Measurements from ENCODE around the gene MAFG. TPM values are rescaled to one million over a fixed set of nuclear protein-coding genes. Genes with fewer than 3 reads are reported as not detected.
"Not testable (repeated sequence)": the region's sequence is repeated elsewhere in the genome, so short reads cannot be mapped to it uniquely, and the experiment has no call there.

MAFG gene
- polyA plus RNA-seq, 3 donors = 12.9 to 14.9 (median 13.1) TPM

DNA sequence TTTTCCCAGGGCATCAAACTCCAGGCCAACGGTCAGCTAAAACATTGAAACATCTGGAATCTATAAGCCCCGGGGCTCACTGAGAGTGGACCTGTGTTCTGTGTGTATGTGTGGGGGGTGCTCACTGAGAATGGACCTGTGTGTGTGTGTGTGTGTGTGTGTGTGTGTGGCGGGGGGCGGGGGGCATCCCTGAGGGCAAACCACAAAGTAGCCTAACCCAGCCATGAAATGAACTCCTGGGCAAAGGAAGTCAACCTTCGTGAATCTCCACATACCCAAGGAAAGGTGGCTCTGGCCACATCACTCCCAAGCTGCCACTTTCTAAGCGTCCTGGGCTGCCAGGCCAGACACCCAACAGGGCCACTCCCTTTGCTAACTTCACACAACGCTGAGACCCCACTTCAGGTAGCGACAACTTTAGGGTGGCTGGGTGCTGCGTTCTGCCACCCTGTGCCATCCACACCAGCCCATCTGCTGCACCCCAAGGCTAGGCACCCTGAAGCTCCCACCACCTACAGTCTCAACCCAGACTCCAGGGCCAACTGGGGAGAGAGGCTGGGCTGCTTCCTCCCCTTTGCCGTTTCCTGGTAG is 1.6 kb downstream of the MAFG start:
- no peak for DNase-seq

DNA sequence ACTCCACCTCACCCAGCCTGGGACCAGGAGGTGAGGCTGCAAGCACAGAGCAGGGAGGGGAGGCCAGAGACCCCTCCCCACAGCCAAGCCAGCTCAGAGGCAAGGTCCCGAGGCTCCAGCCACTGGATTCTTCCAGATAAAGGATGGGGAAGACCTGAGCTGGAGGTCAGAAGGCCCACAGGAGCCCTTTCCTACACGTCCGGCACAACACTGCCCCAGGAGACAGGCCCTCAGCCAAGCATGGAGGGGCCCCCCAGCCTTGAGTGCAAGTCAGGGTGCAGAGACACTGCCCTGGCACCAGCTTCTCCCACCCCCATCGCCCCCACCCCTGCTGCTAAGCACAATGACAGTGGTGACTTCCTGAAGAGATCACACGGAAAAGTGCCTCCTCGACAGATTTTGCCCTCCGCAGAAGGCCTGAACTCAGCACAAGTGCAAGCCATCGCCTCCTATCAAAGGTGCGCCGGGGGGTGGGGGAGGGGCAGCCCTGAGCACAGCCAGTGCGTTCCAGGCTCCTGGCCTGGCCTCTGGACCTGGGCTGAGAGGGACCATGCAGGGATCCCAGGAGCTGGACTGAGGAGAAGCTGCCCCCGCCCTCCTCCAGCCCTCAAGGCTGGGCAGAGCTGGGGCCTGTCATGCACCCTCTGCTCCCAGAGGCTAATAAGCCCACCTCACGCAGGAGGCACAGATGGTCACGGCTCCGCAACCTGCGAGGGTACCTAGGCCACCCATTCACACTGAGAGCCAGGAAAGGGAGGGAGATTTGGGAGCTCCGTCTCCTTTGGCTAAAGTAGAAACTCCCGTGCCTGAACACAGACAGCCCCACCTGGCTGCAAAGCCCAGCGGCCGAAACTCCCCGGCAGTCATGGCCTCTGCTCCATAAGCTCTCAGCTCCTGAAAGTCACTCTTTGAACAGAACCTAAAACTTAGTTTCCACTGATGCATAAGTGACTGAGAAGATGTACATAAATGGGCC is 2.7 kb downstream of the MAFG start:
- no peak for DNase-seq

DNA sequence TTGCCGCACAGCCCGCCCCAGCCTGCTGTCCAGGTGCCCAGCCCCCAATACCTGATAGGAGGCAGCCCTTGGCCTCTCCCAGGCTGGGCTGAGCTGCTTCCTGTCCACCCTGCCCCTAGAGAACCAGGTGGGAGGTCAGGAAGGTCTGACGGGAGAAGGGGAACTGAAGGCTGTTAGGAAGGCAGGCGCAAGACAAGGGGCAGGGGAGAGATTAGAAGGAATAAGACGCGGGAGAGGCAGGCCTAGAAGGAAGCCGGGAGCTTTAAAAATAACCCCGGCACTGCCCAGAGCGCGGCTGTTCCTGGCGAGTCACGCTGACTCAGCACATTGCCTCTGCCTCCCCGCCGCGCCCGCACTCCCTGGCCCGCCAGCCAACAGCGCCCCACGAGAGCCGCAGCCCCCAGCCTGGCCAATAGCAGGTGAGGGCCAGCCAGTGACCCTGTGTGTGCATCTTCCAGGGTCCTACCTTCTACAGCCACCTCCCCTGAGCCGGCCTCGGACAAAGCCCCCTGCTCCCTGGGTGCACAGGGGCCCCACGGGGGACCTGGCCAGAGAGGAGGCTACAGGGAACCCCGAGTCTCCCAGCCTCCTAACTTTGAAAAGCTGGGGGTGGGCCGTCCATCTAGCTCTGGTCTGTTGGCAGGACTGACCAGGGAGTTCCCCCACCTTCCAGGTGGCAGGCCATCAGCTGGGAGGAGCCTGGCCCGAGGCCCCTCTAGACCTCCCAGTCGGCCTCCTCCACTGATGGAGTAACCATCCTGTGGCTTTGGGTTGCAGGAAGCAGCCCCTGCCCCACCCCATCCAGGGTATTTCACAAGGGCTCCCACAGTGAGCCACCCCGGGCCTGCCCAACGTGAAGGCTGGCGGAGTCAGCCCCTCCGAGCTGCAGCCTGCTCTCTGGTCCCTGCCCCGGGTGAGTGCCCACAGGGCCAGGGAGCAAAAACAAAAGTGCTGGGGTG is 4.0 kb downstream of the MAFG start:
- DNase-seq = no peak

DNA sequence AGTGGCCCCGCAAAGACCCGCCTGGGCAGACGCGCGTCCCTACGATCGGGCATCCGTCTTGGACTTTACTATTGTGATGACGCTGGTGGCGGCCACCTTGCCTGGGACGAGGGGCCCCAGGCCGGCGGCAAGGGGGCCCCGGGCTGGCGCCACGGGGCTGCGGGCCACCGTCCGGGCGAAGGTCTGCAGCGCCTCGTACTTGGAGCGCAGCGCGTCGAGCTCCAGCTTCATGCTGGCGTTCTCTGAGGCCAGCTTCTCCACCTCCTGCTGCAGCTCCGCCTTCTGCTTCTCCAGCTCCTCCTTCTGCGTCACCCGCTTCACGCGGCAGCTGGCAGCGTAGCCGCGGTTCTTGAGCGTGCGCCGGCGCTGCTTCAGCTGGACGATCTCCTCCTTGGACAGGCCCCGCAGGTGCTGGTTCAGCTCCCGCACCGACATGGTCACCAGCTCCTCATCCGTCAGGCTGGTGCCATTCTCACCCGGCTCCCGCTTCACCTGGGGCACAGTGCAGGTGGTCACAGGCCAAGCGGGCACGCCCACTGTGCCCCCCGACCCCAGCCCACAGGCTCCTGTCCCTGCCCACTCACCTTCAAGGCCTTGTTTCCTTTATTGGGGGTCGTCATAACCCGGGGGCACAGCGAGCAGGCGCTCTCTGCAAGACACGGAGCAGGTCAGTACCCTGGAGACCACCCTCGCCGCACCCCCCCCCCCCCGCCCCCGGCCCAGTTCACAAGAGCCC is 4.8 kb downstream of the MAFG start:
- DNase-seq = no peak

DNA sequence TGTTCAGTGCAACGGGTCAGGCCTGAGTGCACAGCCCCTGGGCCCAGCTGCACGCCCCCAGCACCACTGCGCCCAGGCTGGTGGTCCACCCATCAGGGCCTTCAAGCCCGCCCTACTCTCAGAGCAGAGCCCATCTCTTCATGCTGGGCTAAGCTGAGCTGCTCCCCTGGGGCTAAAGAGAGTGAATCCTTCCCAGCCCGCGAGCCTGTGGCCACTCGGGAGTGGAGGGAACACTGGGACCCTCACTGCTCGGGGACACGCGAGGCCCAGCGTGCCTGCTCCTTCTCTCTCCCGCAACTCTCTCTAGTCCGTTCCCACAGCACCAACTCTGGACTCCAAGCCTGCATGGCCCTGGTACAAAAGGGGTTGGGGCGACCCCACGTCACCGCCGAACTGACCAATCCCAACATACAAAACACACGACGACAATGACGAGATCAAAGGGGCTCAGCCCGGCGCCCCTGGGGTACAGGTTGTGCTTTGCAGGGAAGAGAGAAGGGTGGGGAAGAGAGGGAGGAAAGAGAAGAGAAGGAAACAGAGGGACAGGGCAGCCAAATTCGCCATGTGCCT is 5.5 kb downstream of the MAFG start:
- no peak for DNase-seq

DNA sequence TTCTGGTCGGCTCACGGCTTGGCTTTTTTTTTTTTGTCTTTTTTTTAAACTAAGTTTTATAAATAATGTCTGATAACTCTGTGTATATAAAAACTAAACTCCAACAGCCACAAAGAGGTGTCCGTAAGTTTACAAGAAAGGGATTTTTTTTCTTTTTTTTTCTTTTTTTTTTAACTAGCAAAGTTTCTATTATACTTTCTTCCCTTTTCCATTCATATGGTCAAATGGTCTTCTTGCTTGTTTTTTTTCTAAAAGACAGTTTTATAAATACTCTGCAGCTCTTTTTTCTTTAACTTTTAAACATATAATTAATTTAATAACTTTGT is 6.0 kb downstream of the MAFG start:
- DNase-seq = no peak

DNA sequence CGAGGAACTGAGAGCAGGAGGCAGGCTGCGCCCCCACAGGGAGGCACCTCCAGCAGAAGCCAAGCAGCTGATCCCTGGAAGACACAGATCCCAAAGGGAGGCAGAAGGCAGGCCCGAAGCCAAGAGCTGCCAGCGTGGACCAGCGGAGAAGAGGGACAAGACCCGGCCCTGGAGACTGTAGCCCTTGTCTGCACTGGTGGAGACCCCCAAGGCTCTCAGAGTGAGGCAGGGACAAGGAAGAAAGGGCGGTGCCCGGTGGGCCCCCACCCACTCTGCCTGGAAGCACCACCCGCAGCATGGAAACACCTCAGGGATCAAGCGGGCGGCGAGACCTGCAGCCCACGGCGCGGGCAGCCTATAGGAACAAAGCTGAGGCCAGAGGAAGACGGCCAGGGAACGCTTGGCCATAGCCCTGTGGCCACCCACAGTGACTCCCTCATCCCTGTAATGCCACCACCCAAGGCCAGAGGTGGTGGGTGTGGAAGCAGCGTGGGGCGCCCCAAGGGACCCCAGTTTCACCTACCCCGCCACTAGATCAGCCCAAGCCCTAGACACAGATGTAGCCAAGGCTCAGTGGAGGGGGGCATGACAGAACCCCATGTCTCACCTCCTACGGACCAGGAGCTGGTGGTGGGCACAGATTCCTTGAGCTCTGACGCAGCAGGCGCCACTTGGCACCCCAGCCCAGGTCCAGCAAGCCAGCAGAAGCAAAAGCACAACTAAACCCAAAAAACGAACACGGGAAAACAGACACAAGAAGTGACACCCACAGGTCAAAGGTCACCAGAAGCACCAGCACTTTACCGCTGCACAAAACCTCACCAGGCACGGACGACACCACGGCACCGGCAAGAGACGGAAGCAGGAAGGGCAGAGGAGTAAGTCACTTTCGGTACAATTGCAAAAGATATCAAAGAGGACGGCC is 6.7 kb downstream of the MAFG start:
- no peak for DNase-seq

DNA sequence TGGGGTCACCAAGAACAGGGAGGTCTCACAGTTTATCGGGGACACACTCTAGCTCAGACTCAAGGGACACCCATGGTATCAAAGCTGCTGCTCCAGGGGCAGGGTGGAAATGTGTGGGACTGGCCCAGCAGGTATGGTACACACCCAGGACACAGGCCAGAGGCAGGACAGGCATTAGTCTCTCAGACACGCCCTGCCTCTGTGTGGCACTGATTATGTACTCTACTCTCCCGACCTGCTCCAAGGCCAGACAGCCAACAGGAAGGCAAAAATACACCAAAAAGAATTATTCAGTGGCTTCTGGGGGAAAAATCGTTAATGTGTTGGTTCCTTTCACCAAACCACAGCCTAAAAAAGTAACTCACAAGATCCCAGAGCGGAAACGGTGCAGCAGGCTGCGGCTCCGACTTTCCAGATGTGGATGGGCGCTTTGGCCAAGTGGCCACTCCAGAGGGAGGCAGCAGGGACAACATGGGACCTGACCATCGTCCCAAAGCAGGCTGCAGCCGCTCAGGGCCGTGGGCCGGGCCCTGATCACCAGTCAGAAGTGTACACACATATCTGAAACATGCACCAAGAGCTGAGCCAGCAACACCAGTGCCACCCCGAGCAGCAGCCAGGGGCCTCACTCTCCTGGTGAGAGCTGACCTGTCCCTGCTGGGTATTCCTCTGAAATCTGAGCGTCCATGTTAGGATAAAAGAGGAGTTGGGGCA is 8.5 kb downstream of the MAFG start:
- DNase-seq = no peak

DNA sequence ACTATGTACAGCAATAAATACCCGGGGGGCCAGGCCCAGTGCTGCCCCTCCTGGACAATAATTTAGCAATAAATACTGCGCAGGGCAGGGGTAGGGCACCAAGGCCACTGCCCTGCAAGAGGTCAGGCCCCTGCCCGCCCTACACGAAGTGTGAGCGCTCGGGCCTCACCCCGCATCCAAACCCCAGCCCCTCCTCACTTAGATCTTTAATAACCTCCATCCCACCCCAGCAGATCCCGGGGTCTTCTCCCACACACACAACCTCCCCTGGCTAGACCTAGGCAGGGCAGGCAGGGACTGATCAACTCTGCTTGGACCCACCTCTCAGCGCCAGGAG is 9.2 kb downstream of the MAFG start:
- DNase-seq = not testable (repeated sequence)

DNA sequence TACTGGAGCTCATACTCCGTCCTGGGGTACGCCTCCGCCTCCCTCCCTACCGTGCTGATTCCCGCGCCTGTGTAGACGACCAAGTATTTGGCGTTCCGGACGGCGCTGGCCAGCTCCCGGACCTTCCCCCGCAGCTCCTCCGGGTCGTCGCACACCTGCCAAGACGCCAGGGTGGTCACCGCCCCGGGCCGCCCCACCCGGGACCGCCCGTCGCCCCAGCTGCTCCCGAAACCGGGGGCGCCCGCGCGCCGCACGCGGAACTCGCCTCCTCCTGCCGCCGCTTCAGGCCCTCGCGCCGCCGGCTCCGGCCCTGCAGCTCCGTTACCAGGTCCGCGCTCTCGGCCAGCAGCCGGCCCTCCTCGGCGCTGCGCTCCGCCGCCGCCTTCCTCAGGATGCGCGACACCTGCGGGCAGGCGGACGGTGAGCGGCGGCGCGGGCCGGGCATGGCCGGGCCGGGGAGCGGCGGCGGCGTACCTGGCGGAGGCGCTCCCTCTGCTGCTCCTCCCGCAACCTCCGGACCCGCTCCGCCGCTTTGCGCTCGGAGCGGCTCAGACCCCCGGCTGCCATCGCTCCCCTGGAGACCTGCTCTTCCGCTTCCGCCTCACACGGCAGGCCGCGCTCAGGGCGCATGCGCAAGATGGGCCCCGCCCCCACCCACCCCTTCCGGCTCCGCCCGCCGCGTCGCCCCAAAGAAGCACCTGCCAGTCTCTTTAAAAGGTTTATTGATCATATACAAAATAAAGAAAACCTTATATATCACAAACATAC is 9.8 kb downstream of the MAFG start, which contains the start of gene SIRT7:
Gene SIRT7 (minus strand): TSS at position 612 of the 768 bp plus-strand sequence. CDS start 45 bp downstream, at position 567.
- peak; percentile 73 for DNase-seq

DNA sequence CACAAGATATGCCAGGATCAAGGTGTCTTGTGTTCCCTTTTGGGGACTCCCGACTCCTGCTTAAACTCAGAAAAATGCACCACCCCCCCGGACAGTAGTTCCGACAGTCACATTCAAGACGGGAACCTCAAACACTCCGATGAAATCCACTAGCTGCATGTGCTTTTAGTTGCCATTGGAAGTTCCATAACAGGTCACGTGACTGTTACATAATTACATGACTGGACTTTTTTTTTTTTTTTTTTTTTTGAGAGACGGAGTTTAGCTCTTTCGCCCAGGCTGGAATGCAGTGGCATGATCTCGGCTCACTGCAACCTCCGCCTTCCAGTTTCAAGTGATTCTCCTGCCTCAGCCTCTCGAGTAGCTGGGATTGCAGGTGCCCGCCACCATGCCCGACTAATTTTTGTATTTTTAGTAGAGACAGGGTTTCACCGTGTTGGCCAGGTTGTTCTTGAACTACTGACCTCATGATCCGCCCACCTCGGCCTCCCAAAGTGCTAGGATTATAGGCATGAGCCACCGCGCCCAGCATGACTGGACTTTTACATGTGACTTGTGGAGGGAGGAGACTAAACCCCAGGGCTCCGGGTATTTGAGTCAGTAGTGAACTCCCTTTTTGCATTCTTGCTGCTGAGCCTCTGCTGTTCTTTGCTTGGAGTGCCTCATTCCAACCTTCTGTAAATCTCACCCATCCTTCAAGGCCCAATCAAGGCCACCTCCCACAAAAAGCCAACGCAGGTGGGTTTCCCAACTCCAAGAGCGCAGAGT is 11.1 kb downstream of the MAFG start:
- DNase-seq = no peak

DNA sequence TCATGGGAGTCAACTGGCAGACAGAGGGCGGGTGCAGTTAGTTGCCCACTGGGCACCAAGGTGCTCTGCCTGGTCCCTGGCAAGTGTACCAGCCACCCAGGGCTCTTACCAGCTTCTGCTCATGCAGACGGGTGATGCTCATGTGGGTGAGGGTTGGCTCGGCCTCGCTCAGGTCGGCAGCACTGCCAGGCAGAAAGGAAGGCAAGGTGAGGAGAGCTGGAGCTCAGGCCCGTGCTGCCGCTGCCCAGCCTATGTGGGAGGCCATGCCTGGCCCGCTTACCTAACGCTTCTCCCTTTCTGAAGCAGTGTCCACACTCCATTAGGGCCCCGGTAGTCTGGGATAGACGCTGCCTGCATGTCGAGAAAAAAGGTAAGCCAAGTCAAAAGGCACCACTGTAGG is 12.2 kb downstream of the MAFG start:
- no peak for DNase-seq

DNA sequence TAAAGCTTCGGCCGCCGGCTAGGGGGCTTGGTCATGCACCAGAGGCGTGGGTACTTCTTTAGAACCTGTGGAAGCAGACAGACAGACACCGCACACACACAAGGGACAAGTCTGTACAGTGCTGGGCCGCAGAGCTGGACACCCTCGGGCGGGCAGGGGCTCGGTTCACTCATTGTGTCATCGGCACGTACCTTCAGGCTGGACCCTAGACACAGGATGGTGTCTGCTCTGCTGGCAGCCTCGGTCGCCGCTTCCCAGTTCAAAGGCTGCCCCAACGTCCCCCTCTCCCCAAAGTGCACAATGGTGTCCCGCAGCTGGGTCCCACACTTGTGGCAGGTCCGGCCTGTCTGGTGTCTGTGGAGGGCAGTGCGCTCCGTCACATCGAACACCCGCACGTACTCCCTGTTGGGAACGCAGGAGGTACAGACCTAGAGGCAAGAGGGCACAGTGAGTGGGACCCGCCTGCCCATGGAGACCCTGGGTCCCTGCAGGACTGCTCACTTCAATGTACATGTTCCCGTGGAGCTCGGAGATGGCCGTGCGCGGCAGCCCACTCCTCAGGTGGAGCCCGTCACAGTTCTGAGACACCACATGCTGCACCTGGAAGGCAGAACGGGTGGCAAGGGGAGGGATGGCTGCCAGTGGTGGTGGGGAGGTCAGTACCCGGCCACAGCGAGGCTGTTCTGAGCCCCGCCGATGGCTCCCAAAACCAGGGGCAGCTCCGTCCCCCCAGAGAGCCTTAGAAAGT is 13.3 kb downstream of the MAFG start:
- DNase-seq = no peak

DNA sequence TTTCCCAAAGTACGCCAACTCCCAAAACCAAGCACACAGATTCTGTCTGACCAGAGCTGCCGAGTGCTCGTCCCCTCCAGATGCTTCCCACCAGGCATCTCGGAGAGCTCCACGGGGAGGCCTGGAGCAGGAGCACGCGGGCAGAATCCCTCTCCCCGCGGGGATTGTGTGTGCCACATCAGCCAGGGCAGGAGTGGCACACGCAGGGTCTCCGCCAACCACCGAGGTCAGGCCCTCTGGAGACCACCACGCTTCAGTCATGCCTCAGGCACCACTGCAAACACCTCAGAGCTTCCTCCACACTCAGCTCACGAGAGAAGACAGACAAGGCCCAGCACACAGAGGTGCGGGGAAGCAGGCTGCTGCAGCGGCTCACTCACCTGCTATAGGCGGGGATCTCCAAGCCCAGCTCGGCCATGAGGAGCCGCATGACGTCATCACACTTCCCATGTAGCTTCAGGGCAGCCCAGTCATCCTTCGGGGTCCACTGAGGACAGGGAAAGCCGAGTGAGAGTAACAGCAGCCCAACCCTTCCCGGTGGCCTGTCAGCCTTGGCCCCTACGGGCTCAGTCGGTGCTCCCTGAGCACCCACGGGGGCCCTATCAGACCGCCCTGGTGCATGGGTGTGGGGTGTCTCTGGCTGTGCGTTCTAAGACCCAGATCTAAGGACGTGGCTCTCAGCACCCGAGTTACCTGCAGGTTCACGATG is 14.0 kb downstream of the MAFG start:
- DNase-seq = no peak

DNA sequence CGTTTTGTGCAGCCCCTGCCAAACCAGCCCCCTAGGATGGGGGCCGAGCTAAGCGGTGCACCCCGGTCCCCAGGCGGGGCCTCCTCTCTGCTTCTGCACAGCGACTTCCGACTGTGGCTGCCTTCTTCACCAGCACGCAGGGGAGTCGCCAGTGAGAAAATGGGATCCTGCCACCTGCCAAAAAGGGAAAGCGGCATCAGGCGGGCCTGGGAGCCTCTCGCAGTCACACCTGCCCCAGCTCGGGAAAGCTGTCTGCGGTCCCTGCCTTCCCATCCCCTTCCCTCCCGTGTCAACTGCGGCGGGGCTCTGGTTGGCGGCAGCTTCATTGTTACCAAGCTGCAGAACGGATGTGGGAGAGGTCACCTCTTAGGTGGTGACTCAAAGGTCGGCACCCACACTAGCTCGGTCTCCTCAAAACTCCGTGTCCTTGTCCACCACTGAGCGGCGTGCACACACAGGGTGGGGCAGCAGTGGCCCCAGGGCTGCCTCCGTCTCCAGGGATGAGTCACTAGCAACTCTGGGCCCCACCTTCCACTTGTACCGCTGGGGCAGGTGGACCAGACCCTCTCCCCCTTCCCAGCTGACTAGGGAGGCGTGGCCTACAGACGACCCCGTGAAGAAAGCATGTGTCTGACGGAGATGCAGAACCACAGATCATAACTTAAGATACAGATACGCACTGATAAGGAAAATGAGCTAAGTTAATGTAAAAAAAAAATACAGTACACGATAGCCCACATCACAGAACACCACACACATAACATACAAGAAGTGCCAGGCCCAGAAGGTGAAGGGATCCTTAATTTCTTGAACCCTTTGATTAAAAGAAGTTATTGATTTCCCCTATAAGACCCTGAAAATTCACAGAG is 14.9 kb downstream of the MAFG start:
- no peak for DNase-seq
